ENCODE results near the gene TGFBR1.

- TF ChIP-seq POLR2A (IDR thresholded peaks at IDR 0.05) (no peak), CTCF (IDR thresholded peaks at IDR 0.05) (no peak)
These were observed 12.0 kb upstream of the TGFBR1 start for GRCh38 chr9:99092643-99093491.
